HG03558 (cell line): ENCODE measurements around the gene XPO4.
"Not testable (repeated sequence)": the region's sequence is repeated elsewhere in the genome, so short reads cannot be mapped to it uniquely, and the experiment has no call there.

ENCODE experiments used
- ATAC-seq: cut with Tn5 transposase; IDR thresholded peaks from one replicate; pipeline ENCODE4 v1.9.1; 2021; ENCODE audit warnings: moderate number of reproducible peaks; ENCODE audit not compliant: unreplicated experiment; ENCODE audit errors: extremely low read depth

The XPO4 gene

GRCh38 chr13:20891768-20892167 is 10.8 kb downstream of the XPO4 start:
- no peak for ATAC-seq

GRCh38 chr13:20891034-20891433 is 11.5 kb downstream of the XPO4 start:
- no peak for ATAC-seq

GRCh38 chr13:20890540-20890939 is 12.0 kb downstream of the XPO4 start:
- ATAC-seq = not testable (repeated sequence)

- no peak for ATAC-seq
Measured at GRCh38 chr13:20882206-20882605, 20.3 kb downstream of the XPO4 start.

GRCh38 chr13:20877902-20878301 is 24.6 kb downstream of the XPO4 start:
- ATAC-seq = no peak

GRCh38 chr13:20876802-20877201 is 25.7 kb downstream of the XPO4 start:
- not testable (repeated sequence) for ATAC-seq

GRCh38 chr13:20874439-20874838 is 28.1 kb downstream of the XPO4 start:
- not testable (repeated sequence) for ATAC-seq

GRCh38 chr13:20873348-20873747 is 29.2 kb downstream of the XPO4 start:
- ATAC-seq = no peak

GRCh38 chr13:20870829-20871228 is 31.7 kb downstream of the XPO4 start:
- ATAC-seq = no peak

- ATAC-seq = no peak
Measured at GRCh38 chr13:20869540-20869939, 33.0 kb downstream of the XPO4 start.

GRCh38 chr13:20867408-20867807 is 35.1 kb downstream of the XPO4 start:
- ATAC-seq = no peak

- ATAC-seq = not testable (repeated sequence)
Measured at GRCh38 chr13:20861666-20862065, 40.9 kb downstream of the XPO4 start.

- no peak for ATAC-seq
Measured at GRCh38 chr13:20860844-20861243, 41.7 kb downstream of the XPO4 start.

- ATAC-seq = no peak
Measured at GRCh38 chr13:20856650-20857049, 45.9 kb downstream of the XPO4 start.

- no peak for ATAC-seq
Measured at GRCh38 chr13:20851844-20852402, 50.6 kb downstream of the XPO4 start.

- ATAC-seq = no peak
Measured at GRCh38 chr13:20848944-20849343, 53.6 kb downstream of the XPO4 start.

- ATAC-seq = no peak
Measured at GRCh38 chr13:20848203-20848602, 54.3 kb downstream of the XPO4 start.

GRCh38 chr13:20847296-20847695 is 55.2 kb downstream of the XPO4 start:
- no peak for ATAC-seq

- ATAC-seq = no peak
Measured at GRCh38 chr13:20843166-20843565, 59.4 kb downstream of the XPO4 start.

GRCh38 chr13:20840568-20840967 is 62.0 kb downstream of the XPO4 start:
- no peak for ATAC-seq

GRCh38 chr13:20833900-20834679 is 68.5 kb downstream of the XPO4 start:
- no peak for ATAC-seq

- ATAC-seq = no peak
Measured at GRCh38 chr13:20832861-20833260, 69.7 kb downstream of the XPO4 start.
